Mesenchymal stem cell (in vitro differentiated cells and primary cell): Measurements from ENCODE around the gene PHF2.

Experiments used
- DNase-seq: peaks from one replicate; pipeline ENCODE4 v3.0.0-alpha.2; 2013
- H2AFZ ChIP-seq: one replicate; pipeline ENCODE4 v1.6.1; 2013; ENCODE audit warnings: low read depth, mild to moderate bottlenecking, control low read depth, inconsistent platforms, low read length, moderate library complexity
- H2AK5ac ChIP-seq: 2 replicates; pipeline ENCODE4 v1.6.1; 2013; ENCODE audit warnings: low read length, moderate library complexity, mild to moderate bottlenecking, inconsistent platforms; ENCODE audit not compliant: severe bottlenecking
- H2BK120ac ChIP-seq: one replicate; pipeline ENCODE4 v1.6.1; 2013; ENCODE audit warnings: low read depth, mild to moderate bottlenecking, inconsistent platforms, low read length, moderate library complexity
- H2BK12ac ChIP-seq, 2 experiments: one replicate each; pipeline ENCODE4 v1.6.1; 2013; ENCODE audit warnings: inconsistent platforms in 2 of 2, low read length in 2 of 2, mild to moderate bottlenecking in 2 of 2, moderate library complexity in 2 of 2, control low read depth in 1 of 2
- H2BK15ac ChIP-seq: one replicate; pipeline ENCODE4 v1.6.1; 2013; ENCODE audit warnings: mild to moderate bottlenecking, low read depth, inconsistent platforms; ENCODE audit not compliant: poor library complexity, severe bottlenecking
- H2BK5ac ChIP-seq: 2 replicates; pipeline ENCODE4 v1.6.1; 2013; ENCODE audit warnings: low read depth, mild to moderate bottlenecking, low read length, control low read depth, inconsistent platforms; ENCODE audit not compliant: poor library complexity, severe bottlenecking
- H3K14ac ChIP-seq, 2 experiments: one replicate each; pipeline ENCODE4 v1.6.1; 2013; ENCODE audit warnings: inconsistent platforms in 2 of 2, low read length in 2 of 2, control low read depth in 1 of 2, mild to moderate bottlenecking in 1 of 2, moderate library complexity in 1 of 2
- H3K18ac ChIP-seq, 2 experiments: one replicate each; pipeline ENCODE4 v1.6.1; 2013; ENCODE audit warnings: inconsistent platforms in 2 of 2, low read length in 2 of 2, control low read depth in 1 of 2, low read depth in 1 of 2, mild to moderate bottlenecking in 1 of 2
- H3K23ac ChIP-seq, 2 experiments: one replicate each; pipeline ENCODE4 v1.6.1; 2013; ENCODE audit warnings: inconsistent platforms in 2 of 2, low read length in 2 of 2, mild to moderate bottlenecking in 2 of 2, moderate library complexity in 2 of 2, control low read depth in 1 of 2
- H3K27ac ChIP-seq: 2 replicates; pipeline ENCODE4 v1.5.1; 2013; ENCODE audit warnings: mild to moderate bottlenecking, moderate library complexity, low read length, control low read depth, inconsistent platforms; ENCODE audit not compliant: poor library complexity, severe bottlenecking
- H3K27me3 ChIP-seq, 2 experiments: 2 replicates each; pipeline versions ENCODE4 v1.6.1 to v1.7.0; 2013; ENCODE audit warnings: low read length in 2 of 2, mild to moderate bottlenecking in 2 of 2, moderate library complexity in 2 of 2, control low read depth in 1 of 2, inconsistent platforms in 1 of 2; ENCODE audit not compliant: control insufficient read depth in 1 of 2, insufficient read depth in 1 of 2
- H3K36me3 ChIP-seq, 2 experiments: 2 replicates each; pipeline versions ENCODE4 v1.6.1 to v1.7.0; 2013; ENCODE audit warnings: low read length in 2 of 2, control low read depth in 1 of 2, inconsistent platforms in 1 of 2, low read depth in 1 of 2, mild to moderate bottlenecking in 1 of 2; ENCODE audit not compliant: insufficient read depth in 2 of 2, control insufficient read depth in 1 of 2
- H3K4ac ChIP-seq, 2 experiments: one replicate each; pipeline ENCODE4 v1.6.1; 2013; ENCODE audit warnings: inconsistent platforms in 2 of 2, low read length in 2 of 2, mild to moderate bottlenecking in 2 of 2, moderate library complexity in 2 of 2, control low read depth in 1 of 2, low read depth in 1 of 2
- H3K4me1 ChIP-seq: 2 replicates; pipeline ENCODE4 v1.6.1; 2013; ENCODE audit warnings: low read depth, low read length, control low read depth; ENCODE audit not compliant: control insufficient read depth, insufficient read depth
- H3K4me2 ChIP-seq: 2 replicates; pipeline ENCODE4 v1.6.1; 2013; ENCODE audit warnings: low read length, mild to moderate bottlenecking, inconsistent platforms; ENCODE audit not compliant: poor library complexity, severe bottlenecking
- H3K4me3 ChIP-seq, 2 experiments: 2 replicates each; pipeline versions ENCODE4 v1.5.1 to v1.7.0; 2013; ENCODE audit warnings: low read length in 2 of 2, mild to moderate bottlenecking in 2 of 2, control low read depth in 1 of 2, low read depth in 1 of 2; ENCODE audit not compliant: insufficient read depth in 1 of 2
- H3K79me1 ChIP-seq: replicated peaks from 2 replicates; pipeline ENCODE4 v1.6.1; 2013; ENCODE audit warnings: mild to moderate bottlenecking, control low read depth, low read length, inconsistent platforms; ENCODE audit not compliant: poor library complexity, severe bottlenecking
- H3K9ac ChIP-seq: 2 replicates; pipeline ENCODE4 v1.7.0; 2013; ENCODE audit warnings: mild to moderate bottlenecking, low read length, moderate library complexity
- H3K9me3 ChIP-seq: 2 replicates; pipeline ENCODE4 v1.7.0; 2013; ENCODE audit warnings: mild to moderate bottlenecking, low read length; ENCODE audit not compliant: control insufficient read depth
- H4K8ac ChIP-seq: one replicate; pipeline ENCODE4 v1.6.1; 2013; ENCODE audit warnings: inconsistent platforms, mild to moderate bottlenecking, low read length, moderate library complexity
- H4K91ac ChIP-seq: one replicate; pipeline ENCODE4 v1.6.1; 2013; ENCODE audit warnings: mild to moderate bottlenecking, low read length, inconsistent platforms
- WGBS: methylation state at CpG from one replicate; pipeline ENCODE4 v1.1.7; 2013; ENCODE audit warnings: mixed read lengths; 5-methylcytosine and 5-hydroxymethylcytosine counted together

The PHF2 gene

DNA sequence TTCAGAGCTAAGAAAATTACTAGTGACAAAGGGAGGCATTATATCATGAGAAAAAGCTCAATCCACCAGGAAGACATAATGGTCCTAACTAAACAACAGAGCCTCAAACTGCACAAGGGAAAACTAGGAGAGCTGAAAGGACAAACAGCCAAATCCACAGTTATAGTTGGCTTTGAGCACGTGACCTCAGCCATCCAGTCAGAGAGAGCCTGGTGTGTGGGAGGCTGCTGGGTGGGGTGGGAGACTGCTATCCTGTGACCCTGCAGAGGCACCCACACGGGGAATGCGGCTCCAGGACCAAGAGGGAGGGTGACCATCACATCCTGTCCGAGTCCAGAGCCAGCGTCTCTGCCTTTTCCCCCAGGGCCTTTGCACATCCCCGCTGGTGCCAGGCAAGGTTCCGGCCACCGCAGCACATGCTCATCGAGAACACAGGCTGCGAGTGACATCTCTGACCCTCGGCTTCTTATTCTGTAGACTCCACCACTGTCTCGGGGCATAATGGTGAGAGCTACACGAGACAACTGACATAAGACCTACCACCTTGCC lies 145.1 kb downstream of the PHF2 start:
- no peak overlapping the region for H3K27ac ChIP-seq
- no peak for DNase-seq
- no peak overlapping the region for H3K18ac ChIP-seq
- H2BK5ac ChIP-seq = no peak overlapping the region
- H3K4me1 ChIP-seq = no peaks in the 10 kb centered on the region
- no peak overlapping the region for H2AK5ac ChIP-seq
- no peak overlapping the region for H2BK15ac ChIP-seq
- H3K36me3 ChIP-seq = no peaks in the 10 kb centered on the region
- H3K14ac ChIP-seq = no peak overlapping the region
- 84% methylated on average over 13 of the region's 13 CpGs for WGBS
- no peaks in the 10 kb centered on the region for H3K79me1 ChIP-seq
- no peak overlapping the region for H2BK12ac ChIP-seq
- no peak overlapping the region for H2BK120ac ChIP-seq
- no peak overlapping the region for H3K23ac ChIP-seq
- H2AFZ ChIP-seq = no peak overlapping the region
- no peaks in the 10 kb centered on the region for H3K27me3 ChIP-seq
- H3K4me2 ChIP-seq = no peak overlapping the region
- no peak overlapping the region for H4K91ac ChIP-seq
- no peak overlapping the region for H3K4me3 ChIP-seq
- H3K4ac ChIP-seq = no peak overlapping the region
- H3K9ac ChIP-seq = no peak overlapping the region
- H3K9me3 ChIP-seq = peaks cover 20% of the 10 kb centered on the region
- H4K8ac ChIP-seq = no peak overlapping the region

DNA sequence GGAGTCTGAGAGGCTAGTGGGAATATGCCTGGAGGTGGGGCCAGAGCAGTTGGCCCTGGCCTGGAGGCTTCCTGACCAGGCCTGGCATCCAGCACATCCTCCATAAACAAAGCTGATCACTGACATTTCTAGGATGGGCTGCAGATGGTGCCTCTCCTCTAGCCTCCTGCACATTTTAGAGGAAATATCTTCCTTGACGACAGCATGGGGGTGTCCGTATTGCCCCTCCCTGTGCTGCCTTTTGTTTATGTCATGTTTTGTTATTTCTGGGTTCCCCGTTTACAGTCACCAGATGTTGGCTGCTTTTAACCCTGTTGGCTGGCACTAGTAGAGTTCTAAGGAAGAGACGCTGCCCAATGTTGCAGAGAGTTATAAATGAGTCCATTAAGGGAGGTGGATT lies 148.5 kb downstream of the PHF2 start:
- H3K79me1 ChIP-seq = no peaks in the 10 kb centered on the region
- H2BK5ac ChIP-seq = no peak overlapping the region
- H3K4ac ChIP-seq = no peak overlapping the region
- H3K4me3 ChIP-seq = no peak overlapping the region
- H3K14ac ChIP-seq = no peak overlapping the region
- H3K36me3 ChIP-seq = no peaks in the 10 kb centered on the region
- no peak overlapping the region for H3K23ac ChIP-seq
- H3K4me1 ChIP-seq = no peaks in the 10 kb centered on the region
- peaks cover 21% of the 10 kb centered on the region for H3K9me3 ChIP-seq
- H3K27me3 ChIP-seq = no peaks in the 10 kb centered on the region
- H2AK5ac ChIP-seq = no peak overlapping the region
- WGBS = 80% methylated on average over 4 of the region's 4 CpGs
- H3K27ac ChIP-seq = no peak overlapping the region
- H2BK120ac ChIP-seq = no peak overlapping the region
- no peak overlapping the region for H3K18ac ChIP-seq
- H3K9ac ChIP-seq = no peak overlapping the region
- peak overlapping the region; percentile 12 for H2BK15ac ChIP-seq
- no peak overlapping the region for H4K8ac ChIP-seq
- H3K4me2 ChIP-seq = no peak overlapping the region
- H4K91ac ChIP-seq = no peak overlapping the region
- no peak for DNase-seq
- no peak overlapping the region for H2BK12ac ChIP-seq
- H2AFZ ChIP-seq = no peak overlapping the region

- Histone ChIP-seq H3K27ac (no peak overlapping the region), H4K91ac (no peak overlapping the region), H3K9ac (no peak overlapping the region), H2BK120ac (no peak overlapping the region), H3K4me3 (no peak overlapping the region), H3K23ac (no peak overlapping the region), H3K27me3 (no peaks in the 10 kb centered on the region), H2BK5ac (no peak overlapping the region), H2BK12ac (no peak overlapping the region), H2AK5ac (no peak overlapping the region), H3K4me1 (no peaks in the 10 kb centered on the region), H3K4ac (no peak overlapping the region), H3K36me3 (no peaks in the 10 kb centered on the region), H2BK15ac (no peak overlapping the region), H2AFZ (no peak overlapping the region), H3K4me2 (no peak overlapping the region), H3K18ac (no peak overlapping the region), H4K8ac (no peak overlapping the region), H3K9me3 (peaks cover 26% of the 10 kb centered on the region), H3K14ac (no peak overlapping the region), H3K79me1 (no peaks in the 10 kb centered on the region)
- WGBS = 85% methylated on average over 6 of the region's 6 CpGs
- no peak for DNase-seq
Measured at GRCh38 chr9:93725382-93725781, 149.0 kb downstream of the PHF2 start.

DNA sequence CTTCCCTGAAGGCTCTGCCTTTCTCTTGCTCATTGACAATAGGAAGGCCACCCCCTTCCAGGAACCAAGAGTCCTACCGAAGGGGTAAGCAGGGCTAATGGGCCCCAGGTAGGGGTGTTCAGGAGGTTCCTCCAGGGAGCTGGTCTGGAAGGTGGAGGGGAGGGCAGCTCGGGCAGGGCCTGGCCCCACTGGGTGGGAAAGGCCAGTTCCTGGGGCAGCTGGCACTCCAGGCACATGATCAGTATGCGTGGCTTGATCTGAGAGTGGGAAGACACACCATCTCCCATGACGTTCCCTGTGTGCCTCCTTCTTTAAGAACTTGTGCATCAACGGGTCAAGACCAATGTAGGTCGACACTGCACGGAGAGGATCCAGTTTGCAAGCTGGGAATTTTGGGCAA lies 149.8 kb downstream of the PHF2 start:
- WGBS = 83% methylated on average over 7 of the region's 7 CpGs

More for the DNA sequence above, 149.8 kb downstream of the PHF2 start:
- Histone ChIP-seq H3K4me2 (no peak overlapping the region), H3K27me3 (no peaks in the 10 kb centered on the region), H3K9ac (no peak overlapping the region), H3K36me3 (no peaks in the 10 kb centered on the region), H2BK5ac (no peak overlapping the region), H2AK5ac (no peak overlapping the region), H3K27ac (no peak overlapping the region), H3K9me3 (peaks cover 34% of the 10 kb centered on the region), H2BK15ac (no peak overlapping the region), H2BK120ac (no peak overlapping the region), H4K8ac (no peak overlapping the region), H2BK12ac (no peak overlapping the region), H3K18ac (no peak overlapping the region), H3K4ac (no peak overlapping the region), H3K14ac (no peak overlapping the region), H4K91ac (no peak overlapping the region), H3K79me1 (no peaks in the 10 kb centered on the region), H2AFZ (no peak overlapping the region), H3K23ac (no peak overlapping the region), H3K4me1 (no peaks in the 10 kb centered on the region), H3K4me3 (no peak overlapping the region)
- no peak for DNase-seq
